GM23338 (cell line): Measurements from ENCODE around the gene RNF182. TPM values are rescaled to one million over a fixed set of nuclear protein-coding genes. Genes with fewer than 3 reads are reported as not detected.

Experiments used
- ATAC-seq: fragments of 200-7000 bp; cut with Tn5 transposase; 3 replicates; pipeline ENCODE4 v1.9.1; 2020
- DNase-seq: peaks from one replicate; pipeline ENCODE4 v3.0.0-alpha.2; 2015; ENCODE audit warnings: low spot score
- H2AFZ ChIP-seq: fragments of 200-600 bp; sonication (generic); 2 replicates; pipeline ENCODE4 v1.8.0; 2016; ENCODE audit warnings: antibody characterized with exemption, mild to moderate bottlenecking, moderate library complexity
- H3F3A ChIP-seq: fragments of 200-600 bp; sonication (generic); replicated peaks from 2 replicates; pipeline ENCODE4 v1.8.0; 2017; ENCODE audit warnings: antibody characterized with exemption, mixed run types, low read depth
- H3K27ac ChIP-seq: fragments of 200-600 bp; sonication (generic); 2 replicates; pipeline ENCODE4 v1.6.1; 2016; ENCODE audit warnings: low read depth
- H3K27me3 ChIP-seq: fragments of 200-600 bp; sonication (generic); 2 replicates; pipeline ENCODE4 v1.8.0; 2016; ENCODE audit warnings: mild to moderate bottlenecking, mixed run types, moderate library complexity; ENCODE audit not compliant: insufficient read depth
- H3K36me3 ChIP-seq: fragments of 200-600 bp; sonication (generic); 2 replicates; pipeline ENCODE4 v1.8.0; 2016; ENCODE audit warnings: mild to moderate bottlenecking; ENCODE audit not compliant: insufficient read depth
- H3K4me1 ChIP-seq: fragments of 200-600 bp; sonication (generic); 2 replicates; pipeline ENCODE4 v1.8.0; 2016; ENCODE audit warnings: mild to moderate bottlenecking, moderate library complexity; ENCODE audit not compliant: insufficient read depth
- H3K4me2 ChIP-seq: fragments of 200-600 bp; sonication (generic); 2 replicates; pipeline ENCODE4 v1.7.1; 2017; ENCODE audit warnings: mixed run types
- H3K4me3 ChIP-seq: fragments of 200-600 bp; sonication (generic); 2 replicates; pipeline ENCODE4 v1.6.1; 2016; ENCODE audit warnings: mixed run types
- H3K79me2 ChIP-seq: fragments of 200-600 bp; sonication (generic); replicated peaks from 2 replicates; pipeline ENCODE4 v1.8.0; 2017; ENCODE audit warnings: mild to moderate bottlenecking; ENCODE audit not compliant: insufficient read depth
- H3K9me2 ChIP-seq: fragments of 200-600 bp; sonication (generic); 2 replicates; pipeline ENCODE4 v1.8.0; 2017; ENCODE audit not compliant: insufficient read depth
- H4K20me1 ChIP-seq: fragments of 200-600 bp; sonication (generic); replicated peaks from 2 replicates; pipeline ENCODE4 v1.8.0; 2017; ENCODE audit warnings: mild to moderate bottlenecking; ENCODE audit not compliant: insufficient read depth
- H3K27ac Mint-ChIP-seq: 2 replicates; pipeline ENCODE4 v1.8.0; 2020; ENCODE audit warnings: inconsistent platforms, mild to moderate bottlenecking, moderate library complexity, mixed read lengths
- H3K27me3 Mint-ChIP-seq: 3 replicates; pipeline ENCODE4 v1.8.0; 2022; ENCODE audit warnings: low read depth, mild to moderate bottlenecking, moderate library complexity, mixed read lengths, inconsistent platforms; ENCODE audit not compliant: insufficient read depth, poor library complexity
- H3K36me3 Mint-ChIP-seq: 3 replicates; pipeline ENCODE4 v1.8.0; 2021; ENCODE audit warnings: low read depth, mild to moderate bottlenecking, inconsistent platforms, moderate library complexity, mixed read lengths
- H3K4me1 Mint-ChIP-seq: 3 replicates; pipeline ENCODE4 v1.8.0; 2020; ENCODE audit warnings: mild to moderate bottlenecking, inconsistent platforms, mixed read lengths
- H3K4me3 Mint-ChIP-seq: 3 replicates; pipeline ENCODE4 v1.8.0; 2021; ENCODE audit warnings: moderate library complexity, mild to moderate bottlenecking, inconsistent platforms, mixed read lengths
- H3K9me3 Mint-ChIP-seq: 3 replicates; pipeline ENCODE4 v1.8.0; 2020; ENCODE audit warnings: moderate library complexity, mild to moderate bottlenecking, inconsistent platforms, mixed read lengths
- CREB1 ChIP-seq: fragments of 250-450 bp; sonication (Bioruptor Pico); IDR thresholded peaks from 2 replicates; pipeline ENCODE4 v1.5.0; 2020; ENCODE audit warnings: low read depth, mild to moderate bottlenecking, moderate library complexity
- EZH2 ChIP-seq: fragments of 200-600 bp; sonication (generic); IDR thresholded peaks from one replicate; pipeline ENCODE4 v1.8.0; 2017; ENCODE audit warnings: antibody characterized with exemption, mild to moderate bottlenecking, low read depth; ENCODE audit not compliant: unreplicated experiment
- EZH2phosphoT487 ChIP-seq: fragments of 200-600 bp; sonication (generic); IDR thresholded peaks from one replicate; pipeline ENCODE4 v1.8.1; 2018; ENCODE audit warnings: antibody characterized with exemption; ENCODE audit not compliant: unreplicated experiment
- JUNB ChIP-seq: IDR thresholded peaks from one replicate; pipeline ENCODE4 v1.6.1; 2016; ENCODE audit warnings: antibody characterized with exemption; ENCODE audit not compliant: unreplicated experiment
- NANOG ChIP-seq: IDR thresholded peaks from 2 replicates; pipeline ENCODE4 v1.6.1; 2016; ENCODE audit warnings: antibody characterized with exemption, borderline replicate concordance
- POLR2AphosphoS5 ChIP-seq: IDR thresholded peaks from 2 replicates; pipeline ENCODE4 v1.6.1; 2016; ENCODE audit warnings: antibody characterized with exemption, low read depth
- REST ChIP-seq: IDR thresholded peaks from one replicate; pipeline ENCODE4 v1.6.1; 2018; ENCODE audit warnings: antibody characterized with exemption; ENCODE audit not compliant: unreplicated experiment
- STAT1 ChIP-seq: IDR thresholded peaks from one replicate; pipeline ENCODE4 v1.6.1; 2016; ENCODE audit warnings: antibody characterized with exemption; ENCODE audit not compliant: unreplicated experiment
- ZNF114 ChIP-seq: fragments of 250-450 bp; sonication (Bioruptor Pico); IDR thresholded peaks from 2 replicates; pipeline ENCODE4 v1.5.0; 2020; ENCODE audit warnings: mild to moderate bottlenecking, moderate library complexity
- ZNF331 ChIP-seq: fragments of 250-450 bp; sonication (Bioruptor Pico); IDR thresholded peaks from 2 replicates; pipeline ENCODE4 v1.5.0; 2020; ENCODE audit warnings: low read depth, mild to moderate bottlenecking, moderate library complexity
- polyA plus RNA-seq: library from polyadenylated mRNA; unstranded; fragments of >200 nt; fragmentation: Nextera tagmentation; extraction: Ambion mirVana; gene quantifications from 2 replicates; pipeline ENCODE4 v1.2.1, GENCODE V29; 2016
- total RNA-seq: library from RNA; depleted of rRNA; stranded (reverse); fragments of >200 nt; shearing (Covaris generic); gene quantifications from 2 replicates; pipeline ENCODE4 v1.2.3, GENCODE V29; 2014
- TF ChIP-seq, protein P1 (sequence below): fragments of 250-450 bp; sonication (Bioruptor Pico); IDR thresholded peaks from 2 replicates; pipeline ENCODE4 v1.5.0; 2020; ENCODE audit warnings: mild to moderate bottlenecking, moderate library complexity
- TF ChIP-seq, protein P2 (sequence below): IDR thresholded peaks from 2 replicates; pipeline ENCODE4 v1.6.1; 2016; ENCODE audit warnings: antibody characterized with exemption
- TF ChIP-seq, protein P3 (sequence below), 2 experiments: fragments of 200-600 bp in 1 of 2; sonication (generic) in 1 of 2; conservative IDR thresholded peaks; 2 replicates each; pipeline versions ENCODE4 v1.5.1 to v1.6.1; 2016 to 2017; ENCODE audit warnings: antibody characterized with exemption in 2 of 2, low read depth in 2 of 2, mild to moderate bottlenecking in 2 of 2, moderate library complexity in 1 of 2

RNF182 gene
- total and polyA plus RNA-seq, 2 experiments from 2014 or later: 3.2 to 9.8 TPM

DNA sequence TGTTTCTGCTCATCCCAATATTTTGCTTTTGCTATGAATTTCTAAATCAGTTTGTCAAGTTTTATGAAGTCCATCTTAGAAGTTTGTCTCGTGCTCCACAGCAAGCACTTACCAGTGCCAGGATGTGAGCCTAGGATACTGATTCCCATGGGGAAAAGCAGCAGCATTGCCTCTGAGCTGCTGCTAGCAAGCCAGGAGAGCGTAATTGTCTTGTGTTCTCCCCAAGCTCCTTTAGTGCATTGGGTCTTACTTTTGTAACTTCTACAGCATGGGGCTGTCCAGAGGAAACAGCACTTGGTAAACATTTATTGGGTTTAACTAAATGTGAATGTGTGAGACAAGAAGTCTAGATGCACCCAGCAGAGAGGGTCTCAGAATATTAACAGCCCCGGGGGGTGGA is 76.1 kb downstream of the RNF182 start:
- Mint-ChIP-seq H3K27me3 (no peaks in the 10 kb centered on the region), H3K27ac (no peak overlapping the region), H3K9me3 (peaks cover 8% of the 10 kb centered on the region; the same call in 2 of the 3 replicates), H3K4me3 (no peak overlapping the region), H3K4me1 (peaks cover 15% of the 10 kb centered on the region), H3K36me3 (no peaks in the 10 kb centered on the region)
- H3K27ac ChIP-seq: no peak overlapping the region
- no peak for ATAC-seq
- H3K9me2 ChIP-seq: no peaks in the 10 kb centered on the region
- no peak for DNase-seq
- no peaks in the 10 kb centered on the region for H4K20me1 ChIP-seq
- no peaks in the 10 kb centered on the region for H3F3A ChIP-seq
- H3K36me3 ChIP-seq: no peaks in the 10 kb centered on the region; the same call in 1 of the 2 replicates
- peaks cover 19% of the 10 kb centered on the region for H3K4me1 ChIP-seq
- H3K4me2 ChIP-seq: no peak overlapping the region
- no peaks in the 10 kb centered on the region for H3K27me3 ChIP-seq
- no peaks in the 10 kb centered on the region for H3K79me2 ChIP-seq
- no peak for TF ChIP-seq REST
- TF ChIP-seq POLR2AphosphoS5: no peak
- TF ChIP-seq, protein P1, sequence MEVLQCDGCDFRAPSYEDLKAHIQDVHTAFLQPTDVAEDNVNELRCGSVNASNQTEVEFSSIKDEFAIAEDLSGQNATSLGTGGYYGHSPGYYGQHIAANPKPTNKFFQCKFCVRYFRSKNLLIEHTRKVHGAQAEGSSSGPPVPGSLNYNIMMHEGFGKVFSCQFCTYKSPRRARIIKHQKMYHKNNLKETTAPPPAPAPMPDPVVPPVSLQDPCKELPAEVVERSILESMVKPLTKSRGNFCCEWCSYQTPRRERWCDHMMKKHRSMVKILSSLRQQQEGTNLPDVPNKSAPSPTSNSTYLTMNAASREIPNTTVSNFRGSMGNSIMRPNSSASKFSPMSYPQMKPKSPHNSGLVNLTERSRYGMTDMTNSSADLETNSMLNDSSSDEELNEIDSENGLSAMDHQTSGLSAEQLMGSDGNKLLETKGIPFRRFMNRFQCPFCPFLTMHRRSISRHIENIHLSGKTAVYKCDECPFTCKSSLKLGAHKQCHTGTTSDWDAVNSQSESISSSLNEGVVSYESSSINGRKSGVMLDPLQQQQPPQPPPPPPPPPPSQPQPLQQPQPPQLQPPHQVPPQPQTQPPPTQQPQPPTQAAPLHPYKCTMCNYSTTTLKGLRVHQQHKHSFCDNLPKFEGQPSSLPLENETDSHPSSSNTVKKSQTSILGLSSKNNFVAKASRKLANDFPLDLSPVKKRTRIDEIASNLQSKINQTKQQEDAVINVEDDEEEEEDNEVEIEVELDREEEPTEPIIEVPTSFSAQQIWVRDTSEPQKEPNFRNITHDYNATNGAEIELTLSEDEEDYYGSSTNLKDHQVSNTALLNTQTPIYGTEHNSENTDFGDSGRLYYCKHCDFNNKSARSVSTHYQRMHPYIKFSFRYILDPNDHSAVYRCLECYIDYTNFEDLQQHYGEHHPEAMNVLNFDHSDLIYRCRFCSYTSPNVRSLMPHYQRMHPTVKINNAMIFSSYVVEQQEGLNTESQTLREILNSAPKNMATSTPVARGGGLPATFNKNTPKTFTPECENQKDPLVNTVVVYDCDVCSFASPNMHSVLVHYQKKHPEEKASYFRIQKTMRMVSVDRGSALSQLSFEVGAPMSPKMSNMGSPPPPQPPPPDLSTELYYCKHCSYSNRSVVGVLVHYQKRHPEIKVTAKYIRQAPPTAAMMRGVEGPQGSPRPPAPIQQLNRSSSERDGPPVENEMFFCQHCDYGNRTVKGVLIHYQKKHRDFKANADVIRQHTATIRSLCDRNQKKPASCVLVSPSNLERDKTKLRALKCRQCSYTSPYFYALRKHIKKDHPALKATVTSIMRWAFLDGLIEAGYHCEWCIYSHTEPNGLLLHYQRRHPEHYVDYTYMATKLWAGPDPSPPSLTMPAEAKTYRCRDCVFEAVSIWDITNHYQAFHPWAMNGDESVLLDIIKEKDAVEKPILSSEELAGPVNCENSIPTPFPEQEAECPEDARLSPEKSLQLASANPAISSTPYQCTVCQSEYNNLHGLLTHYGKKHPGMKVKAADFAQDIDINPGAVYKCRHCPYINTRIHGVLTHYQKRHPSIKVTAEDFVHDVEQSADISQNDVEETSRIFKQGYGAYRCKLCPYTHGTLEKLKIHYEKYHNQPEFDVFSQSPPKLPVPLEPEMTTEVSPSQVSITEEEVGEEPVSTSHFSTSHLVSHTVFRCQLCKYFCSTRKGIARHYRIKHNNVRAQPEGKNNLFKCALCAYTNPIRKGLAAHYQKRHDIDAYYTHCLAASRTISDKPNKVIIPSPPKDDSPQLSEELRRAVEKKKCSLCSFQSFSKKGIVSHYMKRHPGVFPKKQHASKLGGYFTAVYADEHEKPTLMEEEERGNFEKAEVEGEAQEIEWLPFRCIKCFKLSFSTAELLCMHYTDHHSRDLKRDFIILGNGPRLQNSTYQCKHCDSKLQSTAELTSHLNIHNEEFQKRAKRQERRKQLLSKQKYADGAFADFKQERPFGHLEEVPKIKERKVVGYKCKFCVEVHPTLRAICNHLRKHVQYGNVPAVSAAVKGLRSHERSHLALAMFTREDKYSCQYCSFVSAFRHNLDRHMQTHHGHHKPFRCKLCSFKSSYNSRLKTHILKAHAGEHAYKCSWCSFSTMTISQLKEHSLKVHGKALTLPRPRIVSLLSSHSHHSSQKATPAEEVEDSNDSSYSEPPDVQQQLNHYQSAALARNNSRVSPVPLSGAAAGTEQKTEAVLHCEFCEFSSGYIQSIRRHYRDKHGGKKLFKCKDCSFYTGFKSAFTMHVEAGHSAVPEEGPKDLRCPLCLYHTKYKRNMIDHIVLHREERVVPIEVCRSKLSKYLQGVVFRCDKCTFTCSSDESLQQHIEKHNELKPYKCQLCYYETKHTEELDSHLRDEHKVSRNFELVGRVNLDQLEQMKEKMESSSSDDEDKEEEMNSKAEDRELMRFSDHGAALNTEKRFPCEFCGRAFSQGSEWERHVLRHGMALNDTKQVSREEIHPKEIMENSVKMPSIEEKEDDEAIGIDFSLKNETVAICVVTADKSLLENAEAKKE: no peak
- TF ChIP-seq EZH2: no peak
- TF ChIP-seq, protein P2, sequence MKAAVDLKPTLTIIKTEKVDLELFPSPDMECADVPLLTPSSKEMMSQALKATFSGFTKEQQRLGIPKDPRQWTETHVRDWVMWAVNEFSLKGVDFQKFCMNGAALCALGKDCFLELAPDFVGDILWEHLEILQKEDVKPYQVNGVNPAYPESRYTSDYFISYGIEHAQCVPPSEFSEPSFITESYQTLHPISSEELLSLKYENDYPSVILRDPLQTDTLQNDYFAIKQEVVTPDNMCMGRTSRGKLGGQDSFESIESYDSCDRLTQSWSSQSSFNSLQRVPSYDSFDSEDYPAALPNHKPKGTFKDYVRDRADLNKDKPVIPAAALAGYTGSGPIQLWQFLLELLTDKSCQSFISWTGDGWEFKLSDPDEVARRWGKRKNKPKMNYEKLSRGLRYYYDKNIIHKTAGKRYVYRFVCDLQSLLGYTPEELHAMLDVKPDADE: no peak
- no peak for TF ChIP-seq CREB1 (CRISPR knock-in tag)
- no peak for TF ChIP-seq ZNF331 (CRISPR knock-in tag)
- TF ChIP-seq STAT1: no peak
- no peak for TF ChIP-seq EZH2phosphoT487
- no peak for TF ChIP-seq ZNF114
- TF ChIP-seq, protein P3, sequence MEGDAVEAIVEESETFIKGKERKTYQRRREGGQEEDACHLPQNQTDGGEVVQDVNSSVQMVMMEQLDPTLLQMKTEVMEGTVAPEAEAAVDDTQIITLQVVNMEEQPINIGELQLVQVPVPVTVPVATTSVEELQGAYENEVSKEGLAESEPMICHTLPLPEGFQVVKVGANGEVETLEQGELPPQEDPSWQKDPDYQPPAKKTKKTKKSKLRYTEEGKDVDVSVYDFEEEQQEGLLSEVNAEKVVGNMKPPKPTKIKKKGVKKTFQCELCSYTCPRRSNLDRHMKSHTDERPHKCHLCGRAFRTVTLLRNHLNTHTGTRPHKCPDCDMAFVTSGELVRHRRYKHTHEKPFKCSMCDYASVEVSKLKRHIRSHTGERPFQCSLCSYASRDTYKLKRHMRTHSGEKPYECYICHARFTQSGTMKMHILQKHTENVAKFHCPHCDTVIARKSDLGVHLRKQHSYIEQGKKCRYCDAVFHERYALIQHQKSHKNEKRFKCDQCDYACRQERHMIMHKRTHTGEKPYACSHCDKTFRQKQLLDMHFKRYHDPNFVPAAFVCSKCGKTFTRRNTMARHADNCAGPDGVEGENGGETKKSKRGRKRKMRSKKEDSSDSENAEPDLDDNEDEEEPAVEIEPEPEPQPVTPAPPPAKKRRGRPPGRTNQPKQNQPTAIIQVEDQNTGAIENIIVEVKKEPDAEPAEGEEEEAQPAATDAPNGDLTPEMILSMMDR (conservative IDR thresholded peaks at IDR 0.05; ENCODE audit: low read depth in 2 of 2): no peak
- TF ChIP-seq NANOG: no peak
- TF ChIP-seq JUNB: no peak
- H3K4me3 ChIP-seq: no peak overlapping the region
- H2AFZ ChIP-seq: peak overlapping the region; percentile 52; the same call in 1 of the 2 replicates
